B cell (primary cell): ENCODE data around the gene NBPF3. TPM values are rescaled to one million over a fixed set of nuclear protein-coding genes. Genes with fewer than 3 reads are reported as not detected.

Experiments
- ATAC-seq: fragments of 200-7000 bp; cut with Tn5 transposase; one replicate; pipeline ENCODE4 v1.10.0; 2021; ENCODE audit warnings: low read depth, mild to moderate bottlenecking, moderate number of reproducible peaks, moderate library complexity
- CTCF ChIA-PET: fragments of 350-600 bp; sonication (Branson Sonifier 250); formaldehyde crosslinking; loops from one replicate; lab custom pipeline; 2021; ENCODE audit warnings: antibody characterized with exemption, inconsistent platforms; lab: Charles Lee
- POLR2A ChIA-PET: fragments of 350-600 bp; sonication (Branson Sonifier 250); formaldehyde crosslinking; loops from one replicate; lab custom pipeline; 2021; ENCODE audit warnings: antibody characterized with exemption; lab: Charles Lee
- DNase-seq: peaks from one replicate; pipeline ENCODE4 v3.0.0; 2013
- H2AFZ ChIP-seq: 2 replicates; pipeline ENCODE4 v1.6.1; 2012; ENCODE audit warnings: mild to moderate bottlenecking, low read depth, low read length; ENCODE audit not compliant: insufficient read depth, poor library complexity, severe bottlenecking
- H3K27ac ChIP-seq, 2 donors: 1 replicate in 1 of 2; 2 replicates in 1 of 2; pipeline ENCODE4 v1.5.1; 2012 to 2013; ENCODE audit warnings: low read length in 2 of 2, mild to moderate bottlenecking in 2 of 2, moderate library complexity in 1 of 2
- H3K27me3 ChIP-seq, 4 experiments: fragments of 200-600 bp in 1 of 4; sonication (generic) in 1 of 4; replicated peaks in 1 of 4; 1 replicate in 2 of 4; 2 replicates in 2 of 4; pipeline versions ENCODE4 v1.6.1 to v1.7.0; 2013 to 2016; ENCODE audit warnings: low read length in 3 of 4, mild to moderate bottlenecking in 2 of 4, mixed read lengths in 1 of 4, moderate library complexity in 1 of 4; ENCODE audit not compliant: insufficient read depth in 4 of 4, control insufficient read depth in 3 of 4; ENCODE audit errors: control extremely low read depth in 1 of 4
- H3K36me3 ChIP-seq, 2 experiments: replicated peaks in 1 of 2; 1 replicate in 1 of 2; 2 replicates in 1 of 2; pipeline versions ENCODE4 v1.6.1 to v1.7.1; 2013; ENCODE audit warnings: low read length in 1 of 2; ENCODE audit not compliant: insufficient read depth in 2 of 2, control insufficient read depth in 1 of 2; ENCODE audit errors: control extremely low read depth in 1 of 2, extremely low read depth in 1 of 2
- H3K4me1 ChIP-seq, 2 donors: fragments of 200-600 bp in 1 of 2; sonication (generic) in 1 of 2; 1 replicate in 1 of 2; 2 replicates in 1 of 2; pipeline versions ENCODE4 v1.5.1 to v1.6.1; 2013 to 2017; ENCODE audit warnings: low read length in 2 of 2; ENCODE audit not compliant: control insufficient read depth in 2 of 2, insufficient read depth in 2 of 2
- H3K4me2 ChIP-seq: replicated peaks from 2 replicates; pipeline ENCODE3; 2012; ENCODE audit warnings: mild to moderate bottlenecking, low read depth, low read length; ENCODE audit not compliant: poor library complexity, severe bottlenecking
- H3K4me3 ChIP-seq, 5 experiments: fragments of 200-600 bp in 1 of 5; sonication (generic) in 1 of 5; 1 replicate in 3 of 5; 2 replicates in 2 of 5; pipeline versions ENCODE4 v1.5.1 to v1.7.0; 2011 to 2016; ENCODE audit warnings: low read length in 4 of 5, mild to moderate bottlenecking in 4 of 5, low read depth in 2 of 5, control low read depth in 1 of 5, moderate library complexity in 1 of 5; ENCODE audit not compliant: insufficient read depth in 1 of 5; ENCODE audit errors: control extremely low read depth in 1 of 5, extremely low read depth in 1 of 5
- H3K79me2 ChIP-seq: fragments of 200-600 bp; sonication (generic); one replicate; pipeline ENCODE4 v1.6.0; 2016; ENCODE audit warnings: low read length; ENCODE audit not compliant: control insufficient read depth, insufficient read depth
- H3K9ac ChIP-seq: fragments of 200-600 bp; sonication (generic); 2 replicates; pipeline ENCODE4 v1.6.1; 2017; ENCODE audit warnings: mild to moderate bottlenecking, low read length, moderate library complexity
- H3K9me3 ChIP-seq, 3 donors: one replicate each; pipeline versions ENCODE4 v1.6.1 to v1.7.1; 2013; ENCODE audit warnings: low read length in 2 of 3; ENCODE audit not compliant: control insufficient read depth in 2 of 3, insufficient read depth in 1 of 3; ENCODE audit errors: control extremely low read depth in 1 of 3
- H4K20me1 ChIP-seq: 2 replicates; pipeline ENCODE4 v1.6.0; 2012; ENCODE audit warnings: mild to moderate bottlenecking, low read length; ENCODE audit not compliant: insufficient read depth, control insufficient read depth, poor library complexity, severe bottlenecking
- H3K27ac Mint-ChIP-seq: one replicate; pipeline ENCODE4 v1.8.0; 2021; ENCODE audit warnings: mixed read lengths
- H3K27me3 Mint-ChIP-seq: one replicate; pipeline ENCODE4 v1.8.0; 2021; ENCODE audit warnings: mixed read lengths
- H3K4me1 Mint-ChIP-seq: one replicate; pipeline ENCODE4 v1.8.0; 2021; ENCODE audit warnings: mixed read lengths
- H3K4me3 Mint-ChIP-seq: one replicate; pipeline ENCODE4 v1.8.0; 2021; ENCODE audit warnings: mixed read lengths
- H3K9me3 Mint-ChIP-seq: one replicate; pipeline ENCODE4 v1.8.0; 2022; ENCODE audit warnings: mixed read lengths; ENCODE audit not compliant: insufficient read depth
- CTCF ChIP-seq: fragments of 200-600 bp; IDR thresholded peaks from one replicate; pipeline ENCODE4 v1.8.0; 2022; ENCODE audit warnings: antibody characterized with exemption, mild to moderate bottlenecking
- EZH2 ChIP-seq: IDR thresholded peaks from 2 replicates; pipeline ENCODE4 v1.6.1; 2012; ENCODE audit warnings: borderline replicate concordance, low read depth, mild to moderate bottlenecking, moderate library complexity, low read length; ENCODE audit not compliant: insufficient read depth, poor library complexity, severe bottlenecking
- WGBS: methylation state at CpG from one replicate; pipeline ENCODE4 v1.1.5; 2013; ENCODE audit warnings: missing lambda C conversion rate; ENCODE audit not compliant: insufficient coverage; 5-methylcytosine and 5-hydroxymethylcytosine counted together
- intact Hi-C: fragments of 100-400 bp; cut with micrococcal nuclease; formaldehyde crosslinking; loops from one replicate; pipeline ENCODE4 v1.10.0; 2022
- polyA plus RNA-seq: library from polyadenylated mRNA; depleted of rRNA; stranded (reverse); fragments of >200 nt; gene quantifications from 2 replicates; pipeline ENCODE4 v1.2.3, GENCODE V29; 2012
- total RNA-seq, 2 donors: library from RNA; stranded (reverse); fragments of 120-200 nt in 1 of 2; gene quantifications; 1 replicate in 1 of 2; 2 replicates in 1 of 2; pipeline versions ENCODE4 v1.2.3 to v1.2.4, GENCODE V29; 2013 to 2022

Gene NBPF3
- total and polyA plus RNA-seq, 2 donors (not counting 1 experiment from before 2014, with no cell fraction given), result 2.0 to 4.2 TPM

- Mint-ChIP-seq H3K27me3 (peaks cover 8% of the 10 kb centered on the region), H3K9me3 (no peaks in the 10 kb centered on the region), H3K4me3 (no peak overlapping the region), H3K27ac (no peak overlapping the region), H3K4me1 (no peaks in the 10 kb centered on the region)
- DNase-seq, result no peak
- Histone ChIP-seq H3K79me2 (no peaks in the 10 kb centered on the region), H3K9me3 (peaks cover 0 to 7% (median 1%) of the 10 kb centered on the region in 3 donors), H3K27ac (no peak overlapping the region), H3K9ac (no peak overlapping the region), H2AFZ (no peak overlapping the region), H3K27me3 (peaks cover 0 to 3% (median 0%) of the 10 kb centered on the region in 4 experiments), H3K4me1 (no peaks in the 10 kb centered on the region), H3K4me2 (no peak overlapping the region), H3K4me3 (no peak overlapping the region), H4K20me1 (no peaks in the 10 kb centered on the region), H3K36me3 (no peaks in the 10 kb centered on the region)
- WGBS, result no CpG with 5 or more reads among the region's 1 CpG
- TF ChIP-seq EZH2 (no peak), CTCF (no peak)
- ChIA-PET POLR2A (no interaction called here), CTCF (no interaction called here)
- ATAC-seq, result no peak
- intact Hi-C loops, result no loop called here
These were observed 56.1 kb downstream of the NBPF3 start for GRCh38 chr1:21496063-21496462.

GRCh38 chr1:21496886-21497285 lies 56.9 kb downstream of the NBPF3 start:
- intact Hi-C loops, result no loop called here
- Mint-ChIP-seq H3K27ac (no peak overlapping the region), H3K4me3 (no peak overlapping the region)

More at GRCh38 chr1:21496886-21497285, 56.9 kb downstream of the NBPF3 start:
- Mint-ChIP-seq H3K9me3 (no peaks in the 10 kb centered on the region), H3K4me1 (no peaks in the 10 kb centered on the region), H3K27me3 (peaks cover 8% of the 10 kb centered on the region)
- H3K9ac ChIP-seq, result no peak overlapping the region
- no peaks in the 10 kb centered on the region for H3K4me1 ChIP-seq
- peaks cover 0 to 6% (median 1%) of the 10 kb centered on the region in 3 donors for H3K9me3 ChIP-seq
- 78% methylated on average over 3 of the region's 3 CpGs for WGBS
- no peak overlapping the region for H3K4me3 ChIP-seq
- TF ChIP-seq EZH2 (no peak), CTCF (no peak)
- H3K4me2 ChIP-seq, result no peak overlapping the region
- H3K36me3 ChIP-seq, result no peaks in the 10 kb centered on the region
- H3K27ac ChIP-seq, result no peak overlapping the region
- CTCF ChIA-PET, result no interaction called here
- no peaks in the 10 kb centered on the region for H4K20me1 ChIP-seq
- no peak for ATAC-seq
- POLR2A ChIA-PET, result no interaction called here
- H3K79me2 ChIP-seq, result no peaks in the 10 kb centered on the region
- H3K27me3 ChIP-seq, result peaks cover 0 to 3% (median 0%) of the 10 kb centered on the region in 4 experiments
- H2AFZ ChIP-seq, result no peak overlapping the region
- DNase-seq, result no peak
